Activated CD4-positive, CD25-positive, alpha-beta regulatory T cell treated with anti-CD3 and anti-CD28 coated beads, Interleukin-2, amount 50 U/mL, for 72 hours (primary cell): Measurements from ENCODE around the gene TM4SF20.

Source experiments
- DNase-seq: peaks from one replicate; pipeline ENCODE4 v3.0.0; 2021

The TM4SF20 gene

DNA sequence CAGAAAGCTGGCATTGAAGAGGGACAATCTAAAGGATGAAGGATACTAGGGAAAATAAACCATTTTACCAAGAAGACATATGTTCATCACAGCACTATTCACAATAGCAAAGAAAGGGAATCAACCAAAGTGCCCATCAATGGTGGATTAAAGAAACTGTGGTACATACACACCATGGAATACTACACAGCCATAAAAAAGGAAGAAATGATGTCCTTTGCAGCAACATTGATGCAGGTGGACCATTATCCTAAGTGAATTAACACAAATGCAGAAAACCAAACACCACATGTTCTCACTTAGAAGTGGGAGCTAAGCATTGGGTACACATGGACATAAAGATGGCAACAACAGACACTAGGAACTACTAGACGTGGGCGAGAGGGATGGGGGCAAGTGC lies 61.3 kb downstream of the TM4SF20 start:
- DNase-seq: no peak

DNA sequence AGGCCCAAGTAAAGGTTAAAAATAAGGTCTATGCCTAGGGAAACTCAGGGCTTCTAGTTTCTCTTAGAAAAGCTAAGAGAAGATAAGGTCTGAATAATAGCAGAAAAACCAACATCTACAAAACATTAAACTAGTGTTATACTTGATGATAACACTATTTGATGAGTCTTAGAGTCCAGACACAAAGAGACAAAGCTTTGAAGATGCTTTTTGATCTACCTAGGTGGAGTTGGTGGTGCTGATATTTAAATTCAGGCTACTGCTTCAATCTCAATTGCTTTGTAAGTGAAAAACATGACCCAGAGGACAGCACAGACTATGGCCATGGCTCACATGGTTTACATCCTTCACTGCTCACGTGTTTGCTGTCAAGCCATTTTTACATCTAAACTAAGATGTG lies 65.8 kb downstream of the TM4SF20 start:
- DNase-seq: no peak

DNA sequence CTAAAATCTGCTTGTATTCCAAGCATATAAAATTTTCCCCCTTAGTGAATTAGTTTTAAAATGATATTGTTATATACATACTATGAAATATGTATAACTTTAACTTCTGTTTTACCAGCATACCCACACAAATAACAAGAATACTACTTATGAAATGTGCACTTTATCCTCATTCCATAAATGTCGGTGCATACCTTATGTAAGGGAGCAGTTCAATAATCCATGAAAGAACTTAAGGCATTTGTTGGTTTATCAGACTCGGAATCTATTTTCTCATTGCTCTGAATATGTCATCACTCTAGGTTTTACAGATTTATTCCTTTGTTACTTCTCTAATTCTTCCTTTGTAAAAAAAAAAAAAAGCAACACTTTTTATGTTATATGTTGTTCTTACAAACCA lies 66.5 kb downstream of the TM4SF20 start:
- no peak for DNase-seq
